ENCODE results near the gene JMJD8.

The JMJD8 gene

GRCh38 chr16:635573-636205 lies 48.4 kb downstream of the JMJD8 start:
- peak overlapping the region; percentile 78 for H3K4me3 ChIP-seq (ENCODE audit: low read depth, low read length)
- TF ChIP-seq CTCF (IDR thresholded peaks at IDR 0.05; ENCODE audit: borderline replicate concordance, insufficient read depth, low read depth, low read length), result no peak

DNA sequence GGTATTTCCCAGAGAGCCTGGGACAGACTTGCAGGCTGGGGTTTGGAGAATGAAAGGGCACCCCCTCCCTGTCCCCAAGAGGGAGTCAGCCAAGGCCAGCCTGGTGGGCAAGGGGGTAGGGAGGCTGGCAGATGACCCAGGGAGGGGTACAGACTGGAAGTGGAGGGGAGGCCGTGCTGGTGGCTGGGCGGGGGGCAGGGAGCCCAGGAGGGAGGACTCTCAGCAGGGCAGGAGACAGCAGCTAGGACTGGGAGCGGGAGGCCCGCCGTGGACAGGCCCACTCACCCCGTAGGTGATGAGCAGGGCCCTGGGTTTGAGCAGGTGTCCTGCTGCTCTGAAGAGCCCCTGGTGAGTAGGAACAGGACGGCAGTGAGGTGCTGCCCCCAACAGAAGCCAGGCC lies 49.1 kb downstream of the JMJD8 start:
- H3K4me3 ChIP-seq (ENCODE audit: low read depth, low read length), result peak overlapping the region; percentile 78
- TF ChIP-seq CTCF (IDR thresholded peaks at IDR 0.05; ENCODE audit: borderline replicate concordance, insufficient read depth, low read depth, low read length), result no peak

DNA sequence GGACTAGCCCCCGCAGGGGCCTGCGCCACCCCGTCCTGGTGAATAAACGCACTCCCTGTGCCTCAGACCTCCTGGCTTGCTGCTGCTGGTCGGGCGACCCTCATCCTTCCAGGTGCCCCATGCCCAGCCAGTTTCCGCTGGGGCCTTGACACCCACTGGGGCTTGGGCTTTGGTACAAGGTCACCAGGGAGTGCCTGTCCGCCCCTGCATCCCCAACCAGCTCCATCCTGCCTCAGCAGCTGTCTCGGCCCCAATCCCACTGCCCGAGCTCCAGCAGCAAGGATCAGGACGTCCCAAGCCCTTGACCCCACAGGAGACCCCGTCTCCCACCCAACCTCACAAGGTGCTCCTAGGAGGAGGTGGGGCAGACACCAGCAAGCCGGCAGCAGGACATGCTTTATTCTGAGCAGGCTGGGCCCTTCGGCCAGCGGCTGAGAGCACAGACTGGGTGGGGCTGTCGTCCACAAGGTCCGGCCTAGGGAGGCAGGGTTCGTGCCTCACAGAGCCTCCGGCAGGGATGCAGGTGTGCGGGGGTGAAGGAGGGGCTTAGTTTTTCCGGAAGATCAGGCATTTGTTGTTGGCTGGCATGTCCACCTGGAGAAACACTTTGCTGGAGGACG lies 50.0 kb downstream of the JMJD8 start:
- no peak for TF ChIP-seq CTCF (IDR thresholded peaks at IDR 0.05; ENCODE audit: borderline replicate concordance, insufficient read depth, low read depth, low read length)
- no peak overlapping the region for H3K4me3 ChIP-seq (ENCODE audit: low read depth, low read length)

DNA sequence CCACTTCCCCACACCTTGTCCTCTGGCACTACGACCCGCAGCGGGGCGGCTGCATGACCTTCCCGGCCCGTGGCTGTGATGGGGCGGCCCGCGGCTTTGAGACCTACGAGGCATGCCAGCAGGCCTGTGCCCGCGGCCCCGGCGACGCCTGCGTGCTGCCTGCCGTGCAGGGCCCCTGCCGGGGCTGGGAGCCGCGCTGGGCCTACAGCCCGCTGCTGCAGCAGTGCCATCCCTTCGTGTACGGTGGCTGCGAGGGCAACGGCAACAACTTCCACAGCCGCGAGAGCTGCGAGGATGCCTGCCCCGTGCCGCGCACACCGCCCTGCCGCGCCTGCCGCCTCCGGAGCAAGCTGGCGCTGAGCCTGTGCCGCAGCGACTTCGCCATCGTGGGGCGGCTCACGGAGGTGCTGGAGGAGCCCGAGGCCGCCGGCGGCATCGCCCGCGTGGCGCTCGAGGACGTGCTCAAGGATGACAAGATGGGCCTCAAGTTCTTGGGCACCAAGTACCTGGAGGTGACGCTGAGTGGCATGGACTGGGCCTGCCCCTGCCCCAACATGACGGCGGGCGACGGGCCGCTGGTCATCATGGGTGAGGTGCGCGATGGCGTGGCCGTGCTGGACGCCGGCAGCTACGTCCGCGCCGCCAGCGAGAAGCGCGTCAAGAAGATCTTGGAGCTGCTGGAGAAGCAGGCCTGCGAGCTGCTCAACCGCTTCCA lies 50.6 kb downstream of the JMJD8 start:
- TF ChIP-seq CTCF (IDR thresholded peaks at IDR 0.05; ENCODE audit: borderline replicate concordance, insufficient read depth, low read depth, low read length), result no peak
- H3K4me3 ChIP-seq (ENCODE audit: low read depth, low read length), result no peak overlapping the region

- H3K4me3 ChIP-seq (ENCODE audit: low read depth, low read length), result no peak overlapping the region
- TF ChIP-seq CTCF (IDR thresholded peaks at IDR 0.05; ENCODE audit: borderline replicate concordance, insufficient read depth, low read depth, low read length), result no peak
These were observed 51.4 kb downstream of the JMJD8 start for GRCh38 chr16:632486-633335.

GRCh38 chr16:631808-632358 lies 52.3 kb downstream of the JMJD8 start:
- no peak for TF ChIP-seq CTCF (IDR thresholded peaks at IDR 0.05; ENCODE audit: borderline replicate concordance, insufficient read depth, low read depth, low read length)

More at GRCh38 chr16:631808-632358, 52.3 kb downstream of the JMJD8 start:
- H3K4me3 ChIP-seq (ENCODE audit: low read depth, low read length), result no peak overlapping the region

Data from GM12875 (cell line).